ENCODE data around the gene CAPN2. TPM values are rescaled to one million over a fixed set of nuclear protein-coding genes. Genes with fewer than 3 reads are reported as not detected.

Gene CAPN2
- polyA plus RNA-seq, 1 of the 3 experiments (the other 2 are of a cell fraction), result 208 TPM

DNA sequence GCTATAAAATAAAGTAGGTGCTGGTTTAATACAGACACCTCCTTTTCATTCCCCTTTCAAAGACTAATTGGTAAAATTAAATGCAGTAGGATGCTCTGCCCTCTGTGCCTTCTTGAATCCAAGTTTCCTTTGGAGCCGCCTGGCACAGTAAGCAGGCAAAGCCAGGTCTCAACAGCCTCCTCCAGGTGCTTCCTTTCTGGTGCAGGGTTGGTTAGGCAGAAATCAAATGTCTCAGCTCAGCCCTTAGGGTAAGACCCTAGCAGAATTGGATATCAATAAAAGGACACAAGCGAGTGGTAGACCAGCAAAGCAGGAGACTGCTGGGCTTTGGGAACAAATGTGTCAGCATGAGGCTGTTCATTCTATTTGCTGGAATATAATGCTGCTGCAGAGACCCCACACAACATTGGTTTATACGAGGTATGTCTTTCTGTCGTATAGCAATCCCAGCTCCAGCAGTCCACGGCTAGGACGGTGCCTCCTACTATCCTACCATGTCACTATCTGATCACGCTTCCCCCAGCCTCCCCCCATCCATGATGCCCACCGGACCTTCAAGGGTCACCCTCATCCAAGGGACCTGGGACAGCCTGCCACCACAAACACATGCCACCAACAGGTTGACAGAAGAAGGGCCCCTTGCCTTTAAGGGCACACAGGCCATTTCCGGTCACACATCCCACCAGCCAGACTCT lies 58.4 kb downstream of the CAPN2 start (continued):
- TF ChIP-seq, protein P1, sequence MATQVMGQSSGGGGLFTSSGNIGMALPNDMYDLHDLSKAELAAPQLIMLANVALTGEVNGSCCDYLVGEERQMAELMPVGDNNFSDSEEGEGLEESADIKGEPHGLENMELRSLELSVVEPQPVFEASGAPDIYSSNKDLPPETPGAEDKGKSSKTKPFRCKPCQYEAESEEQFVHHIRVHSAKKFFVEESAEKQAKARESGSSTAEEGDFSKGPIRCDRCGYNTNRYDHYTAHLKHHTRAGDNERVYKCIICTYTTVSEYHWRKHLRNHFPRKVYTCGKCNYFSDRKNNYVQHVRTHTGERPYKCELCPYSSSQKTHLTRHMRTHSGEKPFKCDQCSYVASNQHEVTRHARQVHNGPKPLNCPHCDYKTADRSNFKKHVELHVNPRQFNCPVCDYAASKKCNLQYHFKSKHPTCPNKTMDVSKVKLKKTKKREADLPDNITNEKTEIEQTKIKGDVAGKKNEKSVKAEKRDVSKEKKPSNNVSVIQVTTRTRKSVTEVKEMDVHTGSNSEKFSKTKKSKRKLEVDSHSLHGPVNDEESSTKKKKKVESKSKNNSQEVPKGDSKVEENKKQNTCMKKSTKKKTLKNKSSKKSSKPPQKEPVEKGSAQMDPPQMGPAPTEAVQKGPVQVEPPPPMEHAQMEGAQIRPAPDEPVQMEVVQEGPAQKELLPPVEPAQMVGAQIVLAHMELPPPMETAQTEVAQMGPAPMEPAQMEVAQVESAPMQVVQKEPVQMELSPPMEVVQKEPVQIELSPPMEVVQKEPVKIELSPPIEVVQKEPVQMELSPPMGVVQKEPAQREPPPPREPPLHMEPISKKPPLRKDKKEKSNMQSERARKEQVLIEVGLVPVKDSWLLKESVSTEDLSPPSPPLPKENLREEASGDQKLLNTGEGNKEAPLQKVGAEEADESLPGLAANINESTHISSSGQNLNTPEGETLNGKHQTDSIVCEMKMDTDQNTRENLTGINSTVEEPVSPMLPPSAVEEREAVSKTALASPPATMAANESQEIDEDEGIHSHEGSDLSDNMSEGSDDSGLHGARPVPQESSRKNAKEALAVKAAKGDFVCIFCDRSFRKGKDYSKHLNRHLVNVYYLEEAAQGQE (IDR thresholded peaks at IDR 0.05; ENCODE audit: low read depth, low read length), result no peak
- no peak for TF ChIP-seq YY1 (IDR thresholded peaks at IDR 0.05; ENCODE audit: low read depth)

DNA sequence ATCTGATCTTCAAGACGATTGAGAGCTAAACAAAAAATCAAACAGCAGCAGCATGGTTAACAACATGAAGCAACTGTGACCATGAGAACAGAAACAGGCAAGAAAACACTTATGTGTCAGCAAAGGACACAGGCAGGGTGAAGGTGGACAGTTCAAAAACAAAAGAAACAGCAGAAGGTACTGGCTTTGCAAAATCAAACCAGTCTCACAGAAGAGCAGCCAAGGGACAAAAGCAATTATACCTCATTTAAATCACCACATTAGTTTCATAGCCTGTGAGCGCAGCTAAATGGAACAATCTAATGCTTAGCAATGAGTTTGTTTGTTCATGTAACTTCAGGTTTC lies 59.1 kb downstream of the CAPN2 start:
- peak overlapping the region; percentile 61 for H3K9ac ChIP-seq
- TF ChIP-seq RFX5 (IDR thresholded peaks at IDR 0.05; ENCODE audit: low read length) (no peak), GATA2 (CRISPR knock-in tag; IDR thresholded peaks at IDR 0.05) (no peak), RXRA (IDR thresholded peaks at IDR 0.05; ENCODE audit: borderline replicate concordance, low read depth) (no peak), NRF1 (IDR thresholded peaks at IDR 0.05; ENCODE audit: low read depth, low read length) (no peak), TCF12 (IDR thresholded peaks at IDR 0.05) (no peak), TAF1 (IDR thresholded peaks at IDR 0.05; ENCODE audit: borderline replicate concordance, low read depth, low read length) (no peak), EP300 (IDR thresholded peaks at IDR 0.05; ENCODE audit: borderline replicate concordance in 1 of 2, low read depth in 1 of 2, low read length in 1 of 2) (no peak), NFIC (IDR thresholded peaks at IDR 0.05; ENCODE audit: borderline replicate concordance) (no peak), MXI1 (IDR thresholded peaks at IDR 0.05; ENCODE audit: low read depth, low read length) (no peak), RCOR1 (IDR thresholded peaks at IDR 0.05; ENCODE audit: low read length) (no peak), POLR2AphosphoS5 (IDR thresholded peaks at IDR 0.05; ENCODE audit: low read depth, low read length) (no peak), RAD21 (IDR thresholded peaks at IDR 0.05; ENCODE audit: low read length) (no peak), CHD2 (IDR thresholded peaks at IDR 0.05; ENCODE audit: low read length, partially characterized antibody) (no peak), SIN3A (IDR thresholded peaks at IDR 0.05; ENCODE audit: borderline replicate concordance, low read depth, low read length) (no peak), SMC3 (IDR thresholded peaks at IDR 0.05; ENCODE audit: low read depth, low read length) (no peak)
- TF ChIP-seq, protein P1 (IDR thresholded peaks at IDR 0.05; ENCODE audit: low read depth, low read length), result no peak
- TF ChIP-seq, protein P2, sequence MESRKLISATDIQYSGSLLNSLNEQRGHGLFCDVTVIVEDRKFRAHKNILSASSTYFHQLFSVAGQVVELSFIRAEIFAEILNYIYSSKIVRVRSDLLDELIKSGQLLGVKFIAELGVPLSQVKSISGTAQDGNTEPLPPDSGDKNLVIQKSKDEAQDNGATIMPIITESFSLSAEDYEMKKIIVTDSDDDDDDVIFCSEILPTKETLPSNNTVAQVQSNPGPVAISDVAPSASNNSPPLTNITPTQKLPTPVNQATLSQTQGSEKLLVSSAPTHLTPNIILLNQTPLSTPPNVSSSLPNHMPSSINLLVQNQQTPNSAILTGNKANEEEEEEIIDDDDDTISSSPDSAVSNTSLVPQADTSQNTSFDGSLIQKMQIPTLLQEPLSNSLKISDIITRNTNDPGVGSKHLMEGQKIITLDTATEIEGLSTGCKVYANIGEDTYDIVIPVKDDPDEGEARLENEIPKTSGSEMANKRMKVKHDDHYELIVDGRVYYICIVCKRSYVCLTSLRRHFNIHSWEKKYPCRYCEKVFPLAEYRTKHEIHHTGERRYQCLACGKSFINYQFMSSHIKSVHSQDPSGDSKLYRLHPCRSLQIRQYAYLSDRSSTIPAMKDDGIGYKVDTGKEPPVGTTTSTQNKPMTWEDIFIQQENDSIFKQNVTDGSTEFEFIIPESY (IDR thresholded peaks at IDR 0.05; ENCODE audit: borderline replicate concordance, low read depth), result no peak
- TF ChIP-seq, protein P3, sequence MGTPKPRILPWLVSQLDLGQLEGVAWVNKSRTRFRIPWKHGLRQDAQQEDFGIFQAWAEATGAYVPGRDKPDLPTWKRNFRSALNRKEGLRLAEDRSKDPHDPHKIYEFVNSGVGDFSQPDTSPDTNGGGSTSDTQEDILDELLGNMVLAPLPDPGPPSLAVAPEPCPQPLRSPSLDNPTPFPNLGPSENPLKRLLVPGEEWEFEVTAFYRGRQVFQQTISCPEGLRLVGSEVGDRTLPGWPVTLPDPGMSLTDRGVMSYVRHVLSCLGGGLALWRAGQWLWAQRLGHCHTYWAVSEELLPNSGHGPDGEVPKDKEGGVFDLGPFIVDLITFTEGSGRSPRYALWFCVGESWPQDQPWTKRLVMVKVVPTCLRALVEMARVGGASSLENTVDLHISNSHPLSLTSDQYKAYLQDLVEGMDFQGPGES (IDR thresholded peaks at IDR 0.05; ENCODE audit: low read depth, low read length), result no peak
- H3K27me3 ChIP-seq (ENCODE audit: insufficient read depth), result no peaks in the 10 kb centered on the region
- CTCF ChIA-PET, result interaction anchor here (1.4 to 3.1 kb wide), 2 partner anchors 10 to 22 kb away, joined by 3 to 14 read pairs; no protein-coding TSS in a partner anchor
- H3K79me2 ChIP-seq (ENCODE audit: insufficient read depth), result peaks cover 13% of the 10 kb centered on the region; the same call in 1 of the 2 replicates
- H4K20me1 ChIP-seq (ENCODE audit: insufficient read depth), result no peaks in the 10 kb centered on the region
- peak overlapping the region; percentile 90 to 96 for H3K27ac ChIP-seq (ENCODE audit: low read depth in 2 of 2, low read length in 1 of 2)
- H2AFZ ChIP-seq (ENCODE audit: low read depth), result no peak overlapping the region
- no peaks in the 10 kb centered on the region for H3K9me2 ChIP-seq
- H3K36me3 ChIP-seq (replicated peaks in 1 of 2; ENCODE audit: control insufficient read depth in 1 of 2, insufficient read depth in 2 of 2, low read length in 1 of 2), result peaks cover 50 to 55% of the 10 kb centered on the region in 2 experiments
- DNase-seq, result no peak
- POLR2A ChIA-PET, result no interaction called here
- H3K4me1 ChIP-seq (ENCODE audit: control insufficient read depth in 1 of 2, insufficient read depth in 2 of 2, low read depth in 1 of 2, low read length in 1 of 2), result peaks cover 9 to 44% of the 10 kb centered on the region in 2 experiments
- 43% methylated on average over 2 of the region's 2 CpGs for WGBS (ENCODE audit: low lambda C conversion rate)
- peak overlapping the region; percentile 58 for H3K4me2 ChIP-seq
- no peaks in the 10 kb centered on the region for H3K9me3 ChIP-seq
- H3K4me3 ChIP-seq (ENCODE audit: low read depth in 2 of 2, low read length in 1 of 2), result no peak overlapping the region
- H3F3A ChIP-seq (replicated peaks; ENCODE audit: insufficient read depth), result peaks cover 67% of the 10 kb centered on the region
